ENCODE results near the gene OR1K1. TPM values are rescaled to one million over a fixed set of nuclear protein-coding genes. Genes with fewer than 3 reads are reported as not detected.

OR1K1 gene
- total RNA-seq, 2 experiments from 2014 or later = not detected

- POLR2A ChIA-PET = no interaction called here
These were observed 10.5 kb downstream of the OR1K1 start for GRCh38 chr9:122810306-122810946.

DNA sequence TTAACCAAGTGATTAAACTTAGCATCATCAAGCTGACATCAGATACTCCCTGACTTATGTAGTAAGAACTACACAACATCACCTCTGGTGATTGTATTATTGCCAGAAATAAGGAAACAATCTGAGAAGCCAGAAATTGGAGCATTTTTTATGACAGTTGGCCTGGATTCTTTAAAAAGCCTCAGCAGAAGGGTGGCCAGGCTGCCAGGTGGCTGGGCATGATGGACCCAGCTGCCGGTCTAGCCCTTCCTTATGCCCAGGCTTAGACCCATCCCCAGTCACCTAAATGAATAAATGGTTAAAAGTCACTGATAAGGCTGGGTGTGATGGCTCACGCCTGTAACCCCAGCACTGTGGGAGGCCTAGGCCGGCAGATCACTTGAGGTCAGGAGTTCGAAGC is 12.8 kb downstream of the OR1K1 start:
- no peak overlapping the region for H3K4me3 Mint-ChIP-seq
- CTCF ChIA-PET = interaction anchor here (0.6 to 7.0 kb wide), 3 partner anchors 308 to 347 kb away, joined by 3 to 43 read pairs (median 3); no protein-coding TSS in a partner anchor

More at GRCh38 chr9:122810306-122810946, 10.5 kb downstream of the OR1K1 start:
- H3K27me3 Mint-ChIP-seq = no peaks in the 10 kb centered on the region
- H3K9me3 Mint-ChIP-seq = peaks cover 7% of the 10 kb centered on the region
- peaks cover 31% of the 10 kb centered on the region for H3K4me1 Mint-ChIP-seq (ENCODE audit: low read depth)
- ATAC-seq (peak; percentile 77), DNase-seq (peak; percentile 83)
- CTCF ChIA-PET = interaction anchor here (0.8 to 7.0 kb wide), 16 partner anchors 8 to 712 kb away, joined by 3 to 73 read pairs (median 4); partner anchors contain the start of gene PDCL
- H3K27ac Mint-ChIP-seq = no peak overlapping the region
- peaks cover 7% of the 10 kb centered on the region for H3K36me3 Mint-ChIP-seq (ENCODE audit: low read depth)
- no peak overlapping the region for H3K4me3 Mint-ChIP-seq
- TF ChIP-seq, protein P1, sequence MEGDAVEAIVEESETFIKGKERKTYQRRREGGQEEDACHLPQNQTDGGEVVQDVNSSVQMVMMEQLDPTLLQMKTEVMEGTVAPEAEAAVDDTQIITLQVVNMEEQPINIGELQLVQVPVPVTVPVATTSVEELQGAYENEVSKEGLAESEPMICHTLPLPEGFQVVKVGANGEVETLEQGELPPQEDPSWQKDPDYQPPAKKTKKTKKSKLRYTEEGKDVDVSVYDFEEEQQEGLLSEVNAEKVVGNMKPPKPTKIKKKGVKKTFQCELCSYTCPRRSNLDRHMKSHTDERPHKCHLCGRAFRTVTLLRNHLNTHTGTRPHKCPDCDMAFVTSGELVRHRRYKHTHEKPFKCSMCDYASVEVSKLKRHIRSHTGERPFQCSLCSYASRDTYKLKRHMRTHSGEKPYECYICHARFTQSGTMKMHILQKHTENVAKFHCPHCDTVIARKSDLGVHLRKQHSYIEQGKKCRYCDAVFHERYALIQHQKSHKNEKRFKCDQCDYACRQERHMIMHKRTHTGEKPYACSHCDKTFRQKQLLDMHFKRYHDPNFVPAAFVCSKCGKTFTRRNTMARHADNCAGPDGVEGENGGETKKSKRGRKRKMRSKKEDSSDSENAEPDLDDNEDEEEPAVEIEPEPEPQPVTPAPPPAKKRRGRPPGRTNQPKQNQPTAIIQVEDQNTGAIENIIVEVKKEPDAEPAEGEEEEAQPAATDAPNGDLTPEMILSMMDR (IDR thresholded peaks at IDR 0.05) = peak; percentile 89
- intact Hi-C loops (cut with micrococcal nuclease) = loop anchor here (2.0 to 10.0 kb wide), 2 partner anchors 316 to 346 kb away; no protein-coding TSS in a partner anchor

GRCh38 chr9:122814545-122814944 is 14.6 kb downstream of the OR1K1 start:
- H3K4me3 Mint-ChIP-seq = no peak overlapping the region

More for the DNA sequence above, 12.8 kb downstream of the OR1K1 start:
- intact Hi-C loops (cut with micrococcal nuclease) = loop anchor here (10.0 kb wide), 1 partner anchor 318 kb away; no protein-coding TSS in a partner anchor
- no peaks in the 10 kb centered on the region for H3K9me3 Mint-ChIP-seq
- H3K36me3 Mint-ChIP-seq (ENCODE audit: low read depth) = peaks cover 11% of the 10 kb centered on the region
- no peaks in the 10 kb centered on the region for H3K27me3 Mint-ChIP-seq
- TF ChIP-seq, protein P1 (IDR thresholded peaks at IDR 0.05) = no peak
- peaks cover 36% of the 10 kb centered on the region for H3K4me1 Mint-ChIP-seq (ENCODE audit: low read depth)
- DNase-seq (no peak), ATAC-seq (no peak)
- POLR2A ChIA-PET = no interaction called here
- no peak overlapping the region for H3K27ac Mint-ChIP-seq

DNA sequence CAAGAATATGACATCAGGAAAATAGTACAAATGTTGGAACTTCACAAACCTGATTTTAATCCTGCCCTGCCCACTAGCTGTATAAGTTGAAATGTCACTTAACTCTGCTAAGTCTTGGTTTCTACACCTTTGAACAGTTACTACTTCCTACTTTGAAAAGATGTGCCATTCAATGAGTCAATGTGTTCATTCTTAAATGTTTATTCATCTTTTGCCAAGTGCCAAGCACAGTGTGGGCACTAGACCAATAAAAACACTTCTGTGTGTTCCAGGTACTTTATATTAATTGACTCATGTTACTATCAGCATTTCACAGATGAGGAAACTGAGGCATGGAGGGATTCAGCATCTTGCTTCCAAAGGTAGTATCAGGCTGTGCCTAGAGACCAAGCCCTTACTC is 15.6 kb downstream of the OR1K1 start:
- ATAC-seq = peak; percentile 17
- Mint-ChIP-seq H3K4me3 (no peak overlapping the region), H3K36me3 (ENCODE audit: low read depth) (peaks cover 20% of the 10 kb centered on the region), H3K27ac (peak overlapping the region; percentile 89), H3K27me3 (no peaks in the 10 kb centered on the region), H3K4me1 (ENCODE audit: low read depth) (peaks cover 33% of the 10 kb centered on the region), H3K9me3 (no peaks in the 10 kb centered on the region)
- ChIA-PET POLR2A (interaction anchor here (1.6 kb wide), 1 partner anchor 13 kb away, joined by 6 read pairs; the partner anchor contains the start of gene PDCL), CTCF (interaction anchor here (2.9 kb wide), 1 partner anchor 317 kb away, joined by 10 read pairs; no protein-coding TSS in a partner anchor)
- no peak for DNase-seq
- TF ChIP-seq, protein P1 (IDR thresholded peaks at IDR 0.05) = no peak
- intact Hi-C loops (cut with micrococcal nuclease) = loop anchor here (10.0 kb wide), 1 partner anchor 321 kb away; no protein-coding TSS in a partner anchor

More at GRCh38 chr9:122814545-122814944, 14.6 kb downstream of the OR1K1 start:
- POLR2A ChIA-PET = no interaction called here
- no peak for ATAC-seq
- CTCF ChIA-PET = interaction anchor here (0.9 kb wide), 2 partner anchors 349 to 689 kb away, joined by 3 to 5 read pairs; no protein-coding TSS in a partner anchor
- intact Hi-C loops (cut with micrococcal nuclease) = loop anchor here (10.0 kb wide), 1 partner anchor 320 kb away; no protein-coding TSS in a partner anchor
- Mint-ChIP-seq H3K36me3 (ENCODE audit: low read depth) (peaks cover 12% of the 10 kb centered on the region), H3K27ac (peak overlapping the region; percentile 71), H3K4me1 (ENCODE audit: low read depth) (peaks cover 28% of the 10 kb centered on the region), H3K27me3 (no peaks in the 10 kb centered on the region), H3K9me3 (no peaks in the 10 kb centered on the region)
- TF ChIP-seq, protein P1 (IDR thresholded peaks at IDR 0.05) = no peak
- DNase-seq = no peak

All from activated CD8-positive, alpha-beta T cell treated with anti-CD3 and anti-CD28 coated beads for 36 hours (primary cell).